Lung (tissue), 12 donors: ENCODE data around the gene ADAMTS8. TPM values are rescaled to one million over a fixed set of nuclear protein-coding genes. Genes with fewer than 3 reads are reported as not detected.

ENCODE experiments used
- ATAC-seq: fragments of 200-7000 bp; cut with Tn5 transposase; one replicate; pipeline ENCODE4 v1.9.1; 2020; ENCODE audit warnings: moderate number of reproducible peaks; ENCODE audit not compliant: insufficient read depth, low FRiP score
- DNase-seq, 3 donors: peaks; one replicate each; pipeline ENCODE4 v3.0.0-alpha.2; 2013 to 2017
- H3K27ac ChIP-seq, 2 donors: one replicate each; pipeline ENCODE4 v1.5.1; 2013; ENCODE audit warnings: mild to moderate bottlenecking in 2 of 2, moderate library complexity in 2 of 2, control low read depth in 1 of 2, inconsistent platforms in 1 of 2, low read depth in 1 of 2, low read length in 1 of 2
- H3K27me3 ChIP-seq, 3 donors: one replicate each; pipeline ENCODE4 v1.5.1; 2013; ENCODE audit warnings: low read length in 2 of 3; ENCODE audit not compliant: control insufficient read depth in 3 of 3, insufficient read depth in 3 of 3
- H3K36me3 ChIP-seq, 4 donors: one replicate each; pipeline ENCODE4 v1.5.1; 2013; ENCODE audit warnings: low read length in 4 of 4, mild to moderate bottlenecking in 1 of 4, moderate library complexity in 1 of 4; ENCODE audit not compliant: control insufficient read depth in 4 of 4, insufficient read depth in 4 of 4
- H3K4me1 ChIP-seq, 5 donors: one replicate each; pipeline ENCODE4 v1.5.1; 2013; ENCODE audit warnings: low read length in 5 of 5, mild to moderate bottlenecking in 2 of 5, moderate library complexity in 1 of 5; ENCODE audit not compliant: control insufficient read depth in 5 of 5, insufficient read depth in 5 of 5
- H3K4me3 ChIP-seq: one replicate; pipeline ENCODE4 v1.5.1; 2013; ENCODE audit warnings: mild to moderate bottlenecking, control low read depth, moderate library complexity
- H3K9ac ChIP-seq, 2 donors: one replicate each; pipeline ENCODE4 v1.5.1; 2013; ENCODE audit warnings: low read length in 2 of 2, control low read depth in 1 of 2; ENCODE audit not compliant: insufficient read depth in 1 of 2
- H3K9me3 ChIP-seq, 4 donors: one replicate each; pipeline ENCODE4 v1.5.1; 2013; ENCODE audit warnings: low read length in 3 of 4, mild to moderate bottlenecking in 1 of 4, moderate library complexity in 1 of 4; ENCODE audit not compliant: control insufficient read depth in 4 of 4, insufficient read depth in 3 of 4
- WGBS, 2 donors: extraction: QIAGEN DNeasy Blood & Tissue Kit; methylation state at CpG; one replicate each; pipeline ENCODE4 v1.1.7; 2013; 5-methylcytosine and 5-hydroxymethylcytosine counted together
- polyA plus RNA-seq, 2 donors: library from polyadenylated mRNA; stranded (reverse); fragments of 200-250 nt; gene quantifications; one replicate each; pipeline ENCODE4 v1.2.1, GENCODE V29; 2013
- total RNA-seq, 2 donors: library from RNA; depleted of rRNA in 1 of 2; stranded (reverse); fragments of >200 nt in 1 of 2; gene quantifications; one replicate each; pipeline ENCODE4 v1.2.1, GENCODE V29; 2014 to 2021
- TF ChIP-seq, protein P1 (sequence below): IDR thresholded peaks from 2 replicates; pipeline ENCODE4 v1.5.1; 2012; ENCODE audit warnings: mild to moderate bottlenecking; ENCODE audit errors: control extremely low read depth, extremely low read depth
- donor health status: control.
- donor health status: control.
- donor health status: Bipolar disorder and iron deficiency.
- donor health status: healthy.
- donor health status: DM: yes; HTN: yes; CAD: no.

Gene ADAMTS8
- total and polyA plus RNA-seq, 4 donors, result 11.3 to 47.7 (median 22.1) TPM

- TF ChIP-seq, protein P1, sequence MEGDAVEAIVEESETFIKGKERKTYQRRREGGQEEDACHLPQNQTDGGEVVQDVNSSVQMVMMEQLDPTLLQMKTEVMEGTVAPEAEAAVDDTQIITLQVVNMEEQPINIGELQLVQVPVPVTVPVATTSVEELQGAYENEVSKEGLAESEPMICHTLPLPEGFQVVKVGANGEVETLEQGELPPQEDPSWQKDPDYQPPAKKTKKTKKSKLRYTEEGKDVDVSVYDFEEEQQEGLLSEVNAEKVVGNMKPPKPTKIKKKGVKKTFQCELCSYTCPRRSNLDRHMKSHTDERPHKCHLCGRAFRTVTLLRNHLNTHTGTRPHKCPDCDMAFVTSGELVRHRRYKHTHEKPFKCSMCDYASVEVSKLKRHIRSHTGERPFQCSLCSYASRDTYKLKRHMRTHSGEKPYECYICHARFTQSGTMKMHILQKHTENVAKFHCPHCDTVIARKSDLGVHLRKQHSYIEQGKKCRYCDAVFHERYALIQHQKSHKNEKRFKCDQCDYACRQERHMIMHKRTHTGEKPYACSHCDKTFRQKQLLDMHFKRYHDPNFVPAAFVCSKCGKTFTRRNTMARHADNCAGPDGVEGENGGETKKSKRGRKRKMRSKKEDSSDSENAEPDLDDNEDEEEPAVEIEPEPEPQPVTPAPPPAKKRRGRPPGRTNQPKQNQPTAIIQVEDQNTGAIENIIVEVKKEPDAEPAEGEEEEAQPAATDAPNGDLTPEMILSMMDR, result no peak
- Histone ChIP-seq H3K27me3 (no peaks in the 10 kb centered on the region), H3K4me1 (peaks cover 10 to 29% (median 26%) of the 10 kb centered on the region in 5 donors), H3K9ac (no peak overlapping the region), H3K4me3 (no peak overlapping the region), H3K9me3 (no peaks in the 10 kb centered on the region), H3K27ac (no peak overlapping the region), H3K36me3 (peaks cover 3 to 54% (median 32%) of the 10 kb centered on the region in 4 donors)
- 82 to 85% methylated on average over 12 of the region's 12 CpGs for WGBS, 2 donors
- DNase-seq (no peak), ATAC-seq (no peak)
These were observed 46.4 kb upstream of the ADAMTS8 start for GRCh38 chr11:130474637-130475400.

- no peak overlapping the region for H3K27ac ChIP-seq
- WGBS, 2 donors, result 91 to 94% methylated on average over 21 of the region's 21 CpGs
These were observed 45.5 kb upstream of the ADAMTS8 start for GRCh38 chr11:130473795-130474377.

GRCh38 chr11:130473056-130473794 is 44.8 kb upstream of the ADAMTS8 start:
- ATAC-seq, result no peak
- no peak for DNase-seq

More at GRCh38 chr11:130473795-130474377, 45.5 kb upstream of the ADAMTS8 start:
- Histone ChIP-seq H3K4me3 (no peak overlapping the region), H3K4me1 (peaks cover 7 to 26% (median 20%) of the 10 kb centered on the region in 5 donors), H3K9ac (no peak overlapping the region), H3K27me3 (no peaks in the 10 kb centered on the region), H3K36me3 (peaks cover 3 to 52% (median 29%) of the 10 kb centered on the region in 4 donors), H3K9me3 (no peaks in the 10 kb centered on the region)
- DNase-seq (no peak), ATAC-seq (no peak)
- TF ChIP-seq, protein P1, result no peak

More at GRCh38 chr11:130473056-130473794, 44.8 kb upstream of the ADAMTS8 start:
- Histone ChIP-seq H3K27ac (no peak overlapping the region), H3K4me1 (peaks cover 0 to 19% (median 15%) of the 10 kb centered on the region in 5 donors), H3K9ac (no peak overlapping the region), H3K9me3 (no peaks in the 10 kb centered on the region), H3K4me3 (no peak overlapping the region), H3K27me3 (no peaks in the 10 kb centered on the region), H3K36me3 (peaks cover 3 to 52% (median 30%) of the 10 kb centered on the region in 4 donors)
- TF ChIP-seq, protein P1, result no peak
- WGBS, 2 donors, result 94 to 98% methylated on average over 51 to 52 of the region's 52 CpGs
